COLO668 (cell line): ENCODE results near the gene ARL17B.
"Not testable (repeated sequence)": the region's sequence is repeated elsewhere in the genome, so short reads cannot be mapped to it uniquely, and the experiment has no call there.

Experiments
- DNase-seq: peaks from one replicate; lab custom pipeline; 2025; ENCODE audit not compliant: unreplicated experiment; lab: John Stamatoyannopoulos, UW

Gene ARL17B

DNA sequence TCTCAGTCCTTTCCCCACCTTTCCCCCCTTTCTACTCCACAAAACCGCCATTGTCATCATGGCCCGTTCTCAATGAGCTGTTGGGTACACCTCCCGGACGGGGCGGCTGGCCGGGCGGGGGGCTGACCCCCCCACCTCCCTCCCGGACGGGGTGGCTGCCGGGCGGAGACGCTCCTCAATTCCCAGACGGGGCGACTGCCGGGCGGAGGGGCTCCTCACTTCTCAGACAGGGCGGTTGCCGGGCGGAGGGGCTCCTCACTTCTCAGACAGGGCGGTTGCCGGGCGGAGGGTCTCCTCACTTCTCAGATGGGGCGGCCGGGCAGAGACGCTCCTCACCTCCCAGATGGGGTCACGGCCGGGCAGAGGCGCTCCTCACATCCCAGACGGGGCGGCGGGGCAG is 108.8 kb downstream of the ARL17B start:
- DNase-seq, result not testable (repeated sequence)

- DNase-seq, result not testable (repeated sequence)
These were observed 112.4 kb downstream of the ARL17B start for GRCh38 chr17:46249153-46249552.

DNA sequence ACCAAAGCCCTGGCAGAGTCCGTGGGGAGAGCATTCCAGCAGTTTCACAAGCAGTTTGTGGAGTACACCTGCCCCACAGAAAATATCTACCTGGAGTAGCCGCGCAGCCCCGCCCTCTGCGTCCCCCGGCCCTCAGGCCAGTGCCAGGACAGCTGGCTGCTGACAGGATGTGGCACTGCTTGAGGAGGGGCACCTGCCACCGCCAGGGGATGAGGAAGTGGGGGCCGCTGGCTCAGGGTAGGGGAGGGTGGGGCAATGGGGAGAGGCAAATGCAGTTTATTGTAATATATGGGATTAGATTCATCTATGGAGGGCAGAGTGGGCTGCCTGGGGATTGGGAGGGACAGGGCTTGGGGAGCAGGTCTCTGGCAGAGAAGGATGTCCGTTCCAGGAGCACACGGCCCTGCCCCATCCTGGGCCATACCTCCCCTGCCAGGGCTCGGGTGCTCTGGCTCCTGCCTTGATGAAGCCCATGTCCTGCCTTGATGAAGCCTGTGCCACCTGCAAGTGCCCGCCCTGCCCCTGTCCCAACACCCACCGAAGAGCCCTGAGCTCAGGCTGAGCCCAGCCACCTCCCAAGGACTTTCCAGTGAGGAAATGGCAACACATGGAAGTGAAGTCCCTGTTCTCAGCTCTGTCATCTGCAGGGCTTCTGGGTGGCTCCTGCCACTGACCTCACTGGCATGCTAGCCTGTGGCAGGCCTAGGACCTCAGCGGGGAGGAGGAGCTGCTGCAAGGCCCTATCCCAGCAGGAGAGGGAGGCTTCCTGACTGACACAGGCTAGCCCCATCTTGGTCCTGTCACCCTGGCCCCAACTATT is 116.4 kb downstream of the ARL17B start:
- not testable (repeated sequence) for DNase-seq

GRCh38 chr17:46244339-46244913 is 117.1 kb downstream of the ARL17B start:
- not testable (repeated sequence) for DNase-seq

- DNase-seq, result not testable (repeated sequence)
These were observed 117.6 kb downstream of the ARL17B start for GRCh38 chr17:46243928-46244327.

- DNase-seq, result not testable (repeated sequence)
These were observed 118.1 kb downstream of the ARL17B start for GRCh38 chr17:46243505-46243904.

DNA sequence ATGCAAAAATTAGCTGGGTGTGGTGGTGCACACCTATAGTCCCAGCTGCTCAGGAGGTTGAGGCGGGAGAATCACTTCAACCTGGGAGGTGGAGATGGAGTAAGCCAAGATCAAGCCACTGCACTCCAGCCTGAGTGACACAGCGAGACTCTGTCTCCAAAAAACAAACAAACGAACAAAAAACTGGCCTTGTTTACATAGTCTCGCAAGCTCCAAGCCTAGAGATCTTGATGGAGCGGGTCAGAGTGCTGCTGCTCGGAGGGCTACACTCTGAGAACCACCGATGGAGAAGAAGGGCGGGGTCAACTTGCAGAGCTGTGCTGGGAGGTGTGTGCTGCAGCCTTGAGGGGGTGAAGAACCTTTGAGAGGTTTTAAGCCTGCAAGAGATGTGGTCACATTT is 130.2 kb downstream of the ARL17B start:
- not testable (repeated sequence) for DNase-seq

- DNase-seq, result peak; percentile 93
These were observed 136.2 kb downstream of the ARL17B start for GRCh38 chr17:46225274-46225794.

DNA sequence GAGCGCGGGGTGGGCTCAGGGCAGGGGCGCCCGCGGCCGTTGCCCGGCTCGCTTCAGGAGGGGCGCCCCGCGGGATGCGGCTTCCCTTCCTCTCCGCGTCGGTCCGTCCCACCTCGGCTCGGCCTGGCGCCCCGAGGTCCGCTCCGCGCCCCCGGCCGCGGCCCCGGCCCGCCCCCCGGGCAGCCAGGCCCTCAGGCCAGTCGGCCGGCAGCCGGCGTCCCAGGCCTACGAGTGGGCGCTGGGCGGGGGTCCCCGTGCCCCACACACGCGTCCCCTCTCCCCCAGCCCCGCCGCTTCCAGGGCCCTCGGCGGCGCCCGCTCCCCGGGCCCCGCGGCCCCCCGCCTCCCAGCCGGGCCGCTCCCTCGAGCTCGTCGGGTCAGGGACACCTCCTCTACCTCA is 136.7 kb downstream of the ARL17B start:
- not testable (repeated sequence) for DNase-seq
